Activated CD4-positive, alpha-beta memory T cell treated with anti-CD3 and anti-CD28 coated beads for 36 hours (primary cell): ENCODE results near the gene MIB1. TPM values are rescaled to one million over a fixed set of nuclear protein-coding genes. Genes with fewer than 3 reads are reported as not detected.

Experiments
- CTCF ChIA-PET: fragments of 350-600 bp; sonication (Branson Sonifier 250); formaldehyde crosslinking; loops from one replicate; lab custom pipeline; 2021; ENCODE audit warnings: antibody characterized with exemption, inconsistent platforms; lab: Charles Lee
- POLR2A ChIA-PET: fragments of 350-600 bp; sonication (Branson Sonifier 250); formaldehyde crosslinking; loops from one replicate; lab custom pipeline; 2021; ENCODE audit warnings: antibody characterized with exemption; lab: Charles Lee
- DNase-seq: peaks from one replicate; pipeline ENCODE4 v3.0.0-alpha.2; 2020
- H3K27ac Mint-ChIP-seq: one replicate; pipeline ENCODE4 v1.8.0; 2021; ENCODE audit warnings: mixed read lengths
- H3K27me3 Mint-ChIP-seq: one replicate; pipeline ENCODE4 v1.8.0; 2021; ENCODE audit warnings: mixed read lengths
- H3K36me3 Mint-ChIP-seq: one replicate; pipeline ENCODE4 v1.8.0; 2021; ENCODE audit warnings: mixed read lengths
- H3K4me1 Mint-ChIP-seq: one replicate; pipeline ENCODE4 v1.8.0; 2021; ENCODE audit warnings: low read depth, mixed read lengths
- H3K4me3 Mint-ChIP-seq: one replicate; pipeline ENCODE4 v1.8.0; 2021; ENCODE audit warnings: mild to moderate bottlenecking, mixed read lengths
- H3K9me3 Mint-ChIP-seq: one replicate; pipeline ENCODE4 v1.8.0; 2021; ENCODE audit warnings: mixed read lengths
- intact Hi-C: fragments of 100-400 bp; cut with micrococcal nuclease; formaldehyde crosslinking; loops from one replicate; pipeline ENCODE4 v1.15.1; 2023
- total RNA-seq, 2 experiments: library from RNA; stranded (reverse); gene quantifications; one replicate each; pipeline ENCODE4 v1.2.3, GENCODE V29; 2021

The MIB1 gene
- total RNA-seq, 2 experiments from 2014 or later, result 40.8 to 43.5 TPM

DNA sequence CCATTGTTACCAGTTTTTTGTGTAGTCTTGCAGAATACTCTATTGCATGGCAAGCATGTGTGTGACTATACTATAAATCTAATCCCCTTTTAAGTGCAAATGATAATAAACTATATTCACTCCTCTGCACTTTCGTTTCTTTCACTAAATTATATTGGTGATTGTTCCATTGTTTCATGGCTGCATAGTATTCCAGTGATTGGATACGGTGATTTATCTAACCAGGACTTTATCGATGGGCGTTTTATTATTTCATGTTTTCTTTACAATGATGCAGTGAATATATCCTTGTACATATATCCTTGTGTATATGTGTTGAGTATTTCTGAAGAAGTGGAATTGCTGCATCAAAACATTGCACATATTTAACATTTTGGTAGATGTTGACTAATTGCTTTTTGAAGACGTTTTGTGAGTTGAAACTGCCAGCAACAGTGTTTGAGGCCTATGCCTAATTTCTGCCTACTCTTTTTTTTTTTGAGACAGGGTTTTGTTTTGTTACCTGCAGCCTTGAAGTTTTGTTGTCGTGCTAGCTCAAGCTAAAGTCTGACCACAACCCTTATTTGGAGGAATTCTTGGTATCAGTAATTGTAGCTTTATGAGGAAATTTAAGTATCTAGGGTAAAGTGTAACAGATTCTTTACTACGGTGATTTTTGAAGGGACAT is 2.7 kb downstream of the MIB1 start:
- Mint-ChIP-seq H3K4me3 (peak overlapping the region; percentile 67), H3K4me1 (peaks cover 59% of the 10 kb centered on the region), H3K9me3 (no peaks in the 10 kb centered on the region), H3K27ac (peak overlapping the region; percentile 76), H3K36me3 (peaks cover 2% of the 10 kb centered on the region), H3K27me3 (no peaks in the 10 kb centered on the region)
- DNase-seq, result no peak
- intact Hi-C loops, result loop anchor here (5.0 to 10.0 kb wide), 2 partner anchors 1692 to 1844 kb away; partner anchors contain the start of gene NPC1
- POLR2A ChIA-PET, result interaction anchor here (3.9 kb wide), 1 partner anchor 40 kb away, joined by 33 read pairs; the partner anchor contains the start of gene ABHD3
- CTCF ChIA-PET, result interaction anchor here (0.6 to 4.6 kb wide), 3 partner anchors 43 to 143 kb away, joined by 4 to 28 read pairs (median 6); partner anchors contain the start of genes ESCO1 and SNRPD1

- peaks cover 2% of the 10 kb centered on the region for H3K36me3 Mint-ChIP-seq
- intact Hi-C loops, result loop anchor here (10.0 kb wide), 1 partner anchor 1690 kb away; a partner anchor contains a TSS
- CTCF ChIA-PET, result no interaction called here
- H3K27me3 Mint-ChIP-seq, result no peaks in the 10 kb centered on the region
- no peak overlapping the region for H3K4me3 Mint-ChIP-seq
- no peaks in the 10 kb centered on the region for H3K9me3 Mint-ChIP-seq
- no peak overlapping the region for H3K27ac Mint-ChIP-seq
- POLR2A ChIA-PET, result no interaction called here
- no peak for DNase-seq
- peaks cover 54% of the 10 kb centered on the region for H3K4me1 Mint-ChIP-seq
Observed at GRCh38 chr18:21745231-21745630, 4.6 kb downstream of the MIB1 start.

- POLR2A ChIA-PET, result interaction anchor here (0.7 to 1.1 kb wide), 5 partner anchors 12 to 147 kb away, joined by 3 read pairs; partner anchors contain the start of gene ESCO1
- Mint-ChIP-seq H3K9me3 (no peaks in the 10 kb centered on the region), H3K4me1 (peaks cover 54% of the 10 kb centered on the region), H3K27ac (peak overlapping the region; percentile 55), H3K27me3 (no peaks in the 10 kb centered on the region), H3K36me3 (peaks cover 2% of the 10 kb centered on the region), H3K4me3 (no peak overlapping the region)
- DNase-seq, result no peak
- intact Hi-C loops, result loop anchor here (10.0 kb wide), 1 partner anchor 1688 kb away; a partner anchor contains a TSS
- CTCF ChIA-PET, result no interaction called here
Observed at GRCh38 chr18:21747268-21747667, 6.7 kb downstream of the MIB1 start.

GRCh38 chr18:21747764-21748693 is 7.4 kb downstream of the MIB1 start:
- POLR2A ChIA-PET, result interaction anchor here (0.7 to 1.1 kb wide), 5 partner anchors 12 to 148 kb away, joined by 3 read pairs; partner anchors contain the start of gene ESCO1
- Mint-ChIP-seq H3K4me1 (peaks cover 50% of the 10 kb centered on the region), H3K4me3 (no peak overlapping the region), H3K36me3 (peaks cover 2% of the 10 kb centered on the region), H3K9me3 (no peaks in the 10 kb centered on the region), H3K27ac (peak overlapping the region; percentile 55), H3K27me3 (no peaks in the 10 kb centered on the region)
- intact Hi-C loops, result loop anchor here (10.0 kb wide), 1 partner anchor 1687 kb away; a partner anchor contains a TSS
- DNase-seq, result no peak
- CTCF ChIA-PET, result no interaction called here

- Mint-ChIP-seq H3K36me3 (peaks cover 1% of the 10 kb centered on the region), H3K4me3 (no peak overlapping the region), H3K27me3 (no peaks in the 10 kb centered on the region), H3K27ac (no peak overlapping the region), H3K9me3 (no peaks in the 10 kb centered on the region), H3K4me1 (peaks cover 38% of the 10 kb centered on the region)
- POLR2A ChIA-PET, result no interaction called here
- CTCF ChIA-PET, result interaction anchor here (0.6 kb wide), 1 partner anchor 1016 kb away, joined by 3 read pairs; no protein-coding TSS in a partner anchor
- DNase-seq, result no peak
- intact Hi-C loops, result no loop called here
Observed at GRCh38 chr18:21757833-21758232, 17.2 kb downstream of the MIB1 start.

- intact Hi-C loops, result no loop called here
- H3K4me3 Mint-ChIP-seq, result no peak overlapping the region
- ChIA-PET POLR2A (interaction anchor here (1.2 kb wide), 1 partner anchor 12 kb away, joined by 3 read pairs; no protein-coding TSS in a partner anchor), CTCF (no interaction called here)
- DNase-seq, result no peak
- H3K36me3 Mint-ChIP-seq, result no peaks in the 10 kb centered on the region
- H3K9me3 Mint-ChIP-seq, result no peaks in the 10 kb centered on the region
- peaks cover 26% of the 10 kb centered on the region for H3K4me1 Mint-ChIP-seq
- no peaks in the 10 kb centered on the region for H3K27me3 Mint-ChIP-seq
- no peak overlapping the region for H3K27ac Mint-ChIP-seq
Observed at GRCh38 chr18:21759836-21760235, 19.2 kb downstream of the MIB1 start.

GRCh38 chr18:21760321-21760720 is 19.7 kb downstream of the MIB1 start:
- intact Hi-C loops, result no loop called here
- Mint-ChIP-seq H3K27ac (no peak overlapping the region), H3K4me3 (no peak overlapping the region), H3K36me3 (peaks cover 1% of the 10 kb centered on the region), H3K9me3 (no peaks in the 10 kb centered on the region), H3K27me3 (no peaks in the 10 kb centered on the region), H3K4me1 (peaks cover 24% of the 10 kb centered on the region)
- ChIA-PET CTCF (no interaction called here), POLR2A (interaction anchor here (1.2 kb wide), 1 partner anchor 13 kb away, joined by 3 read pairs; no protein-coding TSS in a partner anchor)
- DNase-seq, result no peak

DNA sequence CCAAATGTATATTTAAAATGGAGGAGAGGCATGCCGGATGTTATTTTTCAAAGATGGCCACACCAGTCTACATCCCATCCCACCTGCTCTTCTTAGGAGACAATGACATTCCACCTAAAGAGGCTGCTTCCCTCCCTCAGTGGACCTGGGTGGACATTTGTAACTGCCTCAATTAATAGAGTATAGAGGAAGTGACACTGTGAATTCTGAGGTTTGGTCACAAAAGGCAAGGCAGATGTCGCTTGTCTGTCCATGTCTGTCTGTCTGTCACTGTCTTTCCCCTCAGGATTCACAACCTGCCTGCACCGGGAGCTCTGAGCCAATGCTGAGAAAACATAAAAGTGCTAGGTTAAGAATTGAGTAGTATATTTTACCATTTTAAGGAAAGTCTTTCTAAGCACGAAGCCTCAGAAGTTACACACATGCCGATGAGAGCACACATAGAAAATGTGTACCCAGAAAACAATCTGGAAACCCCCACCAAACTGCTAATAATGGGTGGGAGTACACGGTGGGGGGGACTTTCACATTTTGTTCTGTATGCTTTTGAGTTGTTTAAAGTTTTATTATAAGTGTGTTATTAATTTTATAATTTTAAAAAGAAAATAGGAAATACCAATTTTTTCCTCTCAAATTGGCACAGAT is 21.0 kb downstream of the MIB1 start:
- Mint-ChIP-seq H3K4me1 (peaks cover 24% of the 10 kb centered on the region), H3K9me3 (no peaks in the 10 kb centered on the region), H3K27ac (no peak overlapping the region), H3K36me3 (peaks cover 11% of the 10 kb centered on the region), H3K27me3 (no peaks in the 10 kb centered on the region), H3K4me3 (no peak overlapping the region)
- CTCF ChIA-PET, result no interaction called here
- POLR2A ChIA-PET, result no interaction called here
- intact Hi-C loops, result no loop called here
- DNase-seq, result no peak

DNA sequence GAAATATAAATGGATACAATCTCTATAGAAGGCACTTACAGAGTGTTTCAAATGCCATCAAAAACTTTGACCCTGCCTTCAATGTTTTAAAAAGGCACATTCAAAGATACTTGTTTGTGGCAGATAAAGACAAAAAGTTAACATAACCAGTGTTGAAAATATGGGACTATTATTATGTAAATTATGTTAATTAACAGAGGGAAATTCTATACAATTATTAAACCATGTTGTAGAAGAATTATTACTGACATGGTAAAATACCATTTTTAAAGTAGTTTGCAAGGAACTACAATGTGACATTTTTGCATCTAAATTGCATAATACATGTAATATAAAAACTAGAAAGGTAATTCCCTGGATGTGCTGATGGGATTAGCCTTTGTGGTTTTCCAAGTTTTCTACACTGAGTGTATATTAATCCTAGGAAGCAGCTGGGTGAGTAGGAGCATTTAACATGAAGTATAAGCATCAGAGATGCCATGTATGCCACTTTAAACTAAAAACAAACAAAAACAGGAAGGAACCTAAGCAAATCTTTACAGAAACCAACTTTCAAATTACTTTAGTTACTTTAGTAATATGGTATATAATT is 21.7 kb downstream of the MIB1 start:
- POLR2A ChIA-PET, result no interaction called here
- H3K4me3 Mint-ChIP-seq, result no peak overlapping the region

GRCh38 chr18:21763846-21764646 is 23.5 kb downstream of the MIB1 start:
- H3K27ac Mint-ChIP-seq, result no peak overlapping the region
- no peaks in the 10 kb centered on the region for H3K9me3 Mint-ChIP-seq
- no peak for DNase-seq
- peaks cover 24% of the 10 kb centered on the region for H3K4me1 Mint-ChIP-seq
- intact Hi-C loops, result no loop called here
- CTCF ChIA-PET, result interaction anchor here (0.7 kb wide), 2 partner anchors 11 to 1734 kb away, joined by 3 read pairs; no protein-coding TSS in a partner anchor
- H3K4me3 Mint-ChIP-seq, result no peak overlapping the region
- POLR2A ChIA-PET, result no interaction called here
- H3K27me3 Mint-ChIP-seq, result no peaks in the 10 kb centered on the region
- peaks cover 23% of the 10 kb centered on the region for H3K36me3 Mint-ChIP-seq

More for the DNA sequence above, 21.7 kb downstream of the MIB1 start:
- H3K27ac Mint-ChIP-seq, result no peak overlapping the region
- no peaks in the 10 kb centered on the region for H3K9me3 Mint-ChIP-seq
- H3K36me3 Mint-ChIP-seq, result peaks cover 17% of the 10 kb centered on the region
- CTCF ChIA-PET, result no interaction called here
- no peaks in the 10 kb centered on the region for H3K27me3 Mint-ChIP-seq
- intact Hi-C loops, result no loop called here
- DNase-seq, result no peak
- H3K4me1 Mint-ChIP-seq, result peaks cover 24% of the 10 kb centered on the region

- POLR2A ChIA-PET, result no interaction called here
- Mint-ChIP-seq H3K4me3 (no peak overlapping the region), H3K9me3 (no peaks in the 10 kb centered on the region), H3K27me3 (no peaks in the 10 kb centered on the region), H3K27ac (no peak overlapping the region), H3K4me1 (no peaks in the 10 kb centered on the region), H3K36me3 (peaks cover 37% of the 10 kb centered on the region)
- CTCF ChIA-PET, result no interaction called here
- DNase-seq, result no peak
- intact Hi-C loops, result no loop called here
Observed at GRCh38 chr18:21769206-21769605, 28.6 kb downstream of the MIB1 start.
